ENCODE measurements around the gene SPINT1. TPM values are rescaled to one million over a fixed set of nuclear protein-coding genes. Genes with fewer than 3 reads are reported as not detected.
A peak's percentile ranks its signal among the peaks of the same experiment; 100 is the strongest.

The SPINT1 gene
- total RNA-seq, 1 experiment from 2014 or later = 177 TPM

- Histone ChIP-seq H3K9me3 (ENCODE audit: low read length) (no peaks in the 10 kb centered on the region), H3K4me2 (ENCODE audit: low read length) (peak overlapping the region; percentile 60; the same call in 1 of the 2 replicates), H3K27me3 (ENCODE audit: low read length) (no peaks in the 10 kb centered on the region), H3K4me1 (ENCODE audit: insufficient read depth, low read length) (peaks cover 45% of the 10 kb centered on the region), H3K27ac (ENCODE audit: low read length) (peak overlapping the region; percentile 95), H3K79me2 (ENCODE audit: low read length) (peaks cover 12% of the 10 kb centered on the region), H2AFZ (ENCODE audit: low read length) (no peak overlapping the region), H4K20me1 (ENCODE audit: low read length) (no peaks in the 10 kb centered on the region), H3K36me3 (ENCODE audit: low read depth, low read length) (no peaks in the 10 kb centered on the region), H3K9me2 (replicated peaks; ENCODE audit: low read length) (no peaks in the 10 kb centered on the region), H3F3A (ENCODE audit: low read length, unreplicated experiment) (peaks cover 5% of the 10 kb centered on the region), H3K4me3 (ENCODE audit: low read length) (no peak overlapping the region), H3K9ac (ENCODE audit: low read length) (peak overlapping the region; percentile 71; the same call in 1 of the 2 replicates)
- TF ChIP-seq, protein P1, sequence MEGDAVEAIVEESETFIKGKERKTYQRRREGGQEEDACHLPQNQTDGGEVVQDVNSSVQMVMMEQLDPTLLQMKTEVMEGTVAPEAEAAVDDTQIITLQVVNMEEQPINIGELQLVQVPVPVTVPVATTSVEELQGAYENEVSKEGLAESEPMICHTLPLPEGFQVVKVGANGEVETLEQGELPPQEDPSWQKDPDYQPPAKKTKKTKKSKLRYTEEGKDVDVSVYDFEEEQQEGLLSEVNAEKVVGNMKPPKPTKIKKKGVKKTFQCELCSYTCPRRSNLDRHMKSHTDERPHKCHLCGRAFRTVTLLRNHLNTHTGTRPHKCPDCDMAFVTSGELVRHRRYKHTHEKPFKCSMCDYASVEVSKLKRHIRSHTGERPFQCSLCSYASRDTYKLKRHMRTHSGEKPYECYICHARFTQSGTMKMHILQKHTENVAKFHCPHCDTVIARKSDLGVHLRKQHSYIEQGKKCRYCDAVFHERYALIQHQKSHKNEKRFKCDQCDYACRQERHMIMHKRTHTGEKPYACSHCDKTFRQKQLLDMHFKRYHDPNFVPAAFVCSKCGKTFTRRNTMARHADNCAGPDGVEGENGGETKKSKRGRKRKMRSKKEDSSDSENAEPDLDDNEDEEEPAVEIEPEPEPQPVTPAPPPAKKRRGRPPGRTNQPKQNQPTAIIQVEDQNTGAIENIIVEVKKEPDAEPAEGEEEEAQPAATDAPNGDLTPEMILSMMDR (conservative IDR thresholded peaks at IDR 0.05; ENCODE audit: low read depth, low read length) = no peak
- TF ChIP-seq EZH2 (IDR thresholded peaks at IDR 0.05; ENCODE audit: low read length, unreplicated experiment) = no peak
- no peak for DNase-seq
- intact Hi-C loops (cut with micrococcal nuclease) = no loop called here
- CTCF ChIA-PET = no interaction called here
- no TSS peak for BruUV-seq (replicated peaks)
- POLR2A ChIA-PET (ENCODE audit: unreplicated experiment) = no interaction called here
- ATAC-seq = no peak
Observed at GRCh38 chr15:40867199-40867598, 23.4 kb downstream of the SPINT1 start.

- peaks cover 6% of the 10 kb centered on the region; the same call in 1 of the 2 replicates for H4K20me1 ChIP-seq (ENCODE audit: low read length)
- no peak overlapping the region for H3K4me2 ChIP-seq (ENCODE audit: low read length)
- DNase-seq (no peak), ATAC-seq (no peak)
- H3K27ac ChIP-seq (ENCODE audit: low read length) = peak overlapping the region; percentile 95
- ChIA-PET CTCF (no interaction called here), POLR2A (ENCODE audit: unreplicated experiment) (no interaction called here)
- H3K9ac ChIP-seq (ENCODE audit: low read length) = no peak overlapping the region
- H3K9me2 ChIP-seq (replicated peaks; ENCODE audit: low read length) = no peaks in the 10 kb centered on the region
- H3K9me3 ChIP-seq (ENCODE audit: low read length) = no peaks in the 10 kb centered on the region
- H3K27me3 ChIP-seq (ENCODE audit: low read length) = no peaks in the 10 kb centered on the region
- H3F3A ChIP-seq (ENCODE audit: low read length, unreplicated experiment) = peaks cover 5% of the 10 kb centered on the region
- BruUV-seq (replicated peaks) = no TSS peak
- H3K79me2 ChIP-seq (ENCODE audit: low read length) = peaks cover 28% of the 10 kb centered on the region
- H3K4me1 ChIP-seq (ENCODE audit: insufficient read depth, low read length) = peaks cover 50% of the 10 kb centered on the region
- no peak overlapping the region for H2AFZ ChIP-seq (ENCODE audit: low read length)
- 0 out of 2 replicates have a peak, but pooled peaks cover 3% of the 10 kb centered on the region for H3K36me3 ChIP-seq (ENCODE audit: low read depth, low read length)
- intact Hi-C loops (cut with micrococcal nuclease) = no loop called here
- TF ChIP-seq, protein P1 (conservative IDR thresholded peaks at IDR 0.05; ENCODE audit: low read depth, low read length) = no peak
- TF ChIP-seq EZH2phosphoT487 (IDR thresholded peaks at IDR 0.05; ENCODE audit: borderline replicate concordance, low read length) = no peak
- no peak for TF ChIP-seq EZH2 (IDR thresholded peaks at IDR 0.05; ENCODE audit: low read length, unreplicated experiment)
- H3K4me3 ChIP-seq (ENCODE audit: low read length) = no peak overlapping the region
Observed at GRCh38 chr15:40869686-40870085, 25.8 kb downstream of the SPINT1 start.

GRCh38 chr15:40870716-40871115 lies 26.9 kb downstream of the SPINT1 start:
- no peak overlapping the region for H3K4me2 ChIP-seq (ENCODE audit: low read length)
- H3K4me1 ChIP-seq (ENCODE audit: insufficient read depth, low read length) = peaks cover 43% of the 10 kb centered on the region
- BruUV-seq (replicated peaks) = no TSS peak
- 0 out of 2 replicates have a peak, but pooled peaks cover 3% of the 10 kb centered on the region for H3K36me3 ChIP-seq (ENCODE audit: low read depth, low read length)
- H2AFZ ChIP-seq (ENCODE audit: low read length) = no peak overlapping the region
- no peaks in the 10 kb centered on the region for H3K9me3 ChIP-seq (ENCODE audit: low read length)
- ChIA-PET POLR2A (ENCODE audit: unreplicated experiment) (interaction anchor here (0.6 kb wide), 1 partner anchor 21 kb away, joined by 3 read pairs; no protein-coding TSS in a partner anchor), CTCF (interaction anchor here (2.0 kb wide), 1 partner anchor 12 kb away, joined by 19 read pairs; no protein-coding TSS in a partner anchor)
- no peak for DNase-seq
- H3K27me3 ChIP-seq (ENCODE audit: low read length) = no peaks in the 10 kb centered on the region
- H3K79me2 ChIP-seq (ENCODE audit: low read length) = peaks cover 28% of the 10 kb centered on the region
- ATAC-seq = no peak
- intact Hi-C loops (cut with micrococcal nuclease) = no loop called here
- peak overlapping the region; percentile 96; the same call in 1 of the 2 replicates for H3K9ac ChIP-seq (ENCODE audit: low read length)
- peak overlapping the region; percentile 95 for H3K27ac ChIP-seq (ENCODE audit: low read length)
- H3K9me2 ChIP-seq (replicated peaks; ENCODE audit: low read length) = no peaks in the 10 kb centered on the region
- H4K20me1 ChIP-seq (ENCODE audit: low read length) = peaks cover 6% of the 10 kb centered on the region; the same call in 1 of the 2 replicates
- peaks cover 5% of the 10 kb centered on the region for H3F3A ChIP-seq (ENCODE audit: low read length, unreplicated experiment)
- TF ChIP-seq EZH2phosphoT487 (IDR thresholded peaks at IDR 0.05; ENCODE audit: borderline replicate concordance, low read length) (no peak), EZH2 (IDR thresholded peaks at IDR 0.05; ENCODE audit: low read length, unreplicated experiment) (no peak)
- TF ChIP-seq, protein P1 (conservative IDR thresholded peaks at IDR 0.05; ENCODE audit: low read depth, low read length) = no peak
- H3K4me3 ChIP-seq (ENCODE audit: low read length) = no peak overlapping the region
